ENCODE measurements around the gene SLC30A1.

DNA sequence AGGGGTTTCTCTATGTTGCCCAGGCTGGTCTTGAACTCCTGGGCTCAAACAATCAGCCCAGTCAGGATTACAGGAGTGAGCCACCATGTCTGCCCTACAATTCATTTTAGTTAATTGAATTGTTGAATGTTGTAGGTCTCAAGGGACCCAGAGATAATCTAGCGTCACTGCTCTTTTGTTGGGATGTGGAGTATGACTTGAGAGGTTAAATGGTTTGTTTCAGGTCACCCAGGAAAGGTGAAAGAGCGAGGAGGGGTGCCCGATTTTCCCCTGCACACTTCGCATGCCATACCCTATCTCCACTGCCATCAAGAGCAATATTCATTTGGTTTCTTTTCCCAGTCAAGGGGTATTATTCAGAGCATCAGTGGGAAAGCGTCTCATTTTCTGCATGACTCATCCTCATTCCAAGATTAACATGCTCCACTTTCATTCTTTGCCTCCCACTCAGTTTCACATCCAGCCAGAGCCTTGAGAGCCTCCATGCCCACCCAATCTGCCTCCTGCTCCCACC, 13.1 kb upstream of the SLC30A1 start:
- TF ChIP-seq, protein P1, sequence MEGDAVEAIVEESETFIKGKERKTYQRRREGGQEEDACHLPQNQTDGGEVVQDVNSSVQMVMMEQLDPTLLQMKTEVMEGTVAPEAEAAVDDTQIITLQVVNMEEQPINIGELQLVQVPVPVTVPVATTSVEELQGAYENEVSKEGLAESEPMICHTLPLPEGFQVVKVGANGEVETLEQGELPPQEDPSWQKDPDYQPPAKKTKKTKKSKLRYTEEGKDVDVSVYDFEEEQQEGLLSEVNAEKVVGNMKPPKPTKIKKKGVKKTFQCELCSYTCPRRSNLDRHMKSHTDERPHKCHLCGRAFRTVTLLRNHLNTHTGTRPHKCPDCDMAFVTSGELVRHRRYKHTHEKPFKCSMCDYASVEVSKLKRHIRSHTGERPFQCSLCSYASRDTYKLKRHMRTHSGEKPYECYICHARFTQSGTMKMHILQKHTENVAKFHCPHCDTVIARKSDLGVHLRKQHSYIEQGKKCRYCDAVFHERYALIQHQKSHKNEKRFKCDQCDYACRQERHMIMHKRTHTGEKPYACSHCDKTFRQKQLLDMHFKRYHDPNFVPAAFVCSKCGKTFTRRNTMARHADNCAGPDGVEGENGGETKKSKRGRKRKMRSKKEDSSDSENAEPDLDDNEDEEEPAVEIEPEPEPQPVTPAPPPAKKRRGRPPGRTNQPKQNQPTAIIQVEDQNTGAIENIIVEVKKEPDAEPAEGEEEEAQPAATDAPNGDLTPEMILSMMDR (IDR thresholded peaks at IDR 0.05) = no peak
- TF ChIP-seq EZH2 (IDR thresholded peaks at IDR 0.05) = no peak
- no peak for TF ChIP-seq EZH2phosphoT487 (IDR thresholded peaks at IDR 0.05)
